ENCODE measurements around the gene KIAA1958. TPM values are rescaled to one million over a fixed set of nuclear protein-coding genes. Genes with fewer than 3 reads are reported as not detected.

Gene KIAA1958
- total and polyA plus RNA-seq, 5 donors = 0.66 to 4.4 (median 3.1) TPM

- intact Hi-C loops (cut with DNase I) = no loop called here
Measured at GRCh38 chr9:112556497-112557442, 70.1 kb downstream of the KIAA1958 start.

GRCh38 chr9:112558476-112558875 is 71.8 kb downstream of the KIAA1958 start:
- 54% methylated on average over 1 of the region's 1 CpG for WGBS
- ATAC-seq (no peak), DNase-seq (no peak)
- Histone ChIP-seq H3K4me1 (ENCODE audit: control insufficient read depth, insufficient read depth, low read length) (no peaks in the 10 kb centered on the region), H3K4me3 (ENCODE audit: low read length) (no peak overlapping the region), H3K27me3 (ENCODE audit: control insufficient read depth, insufficient read depth) (no peaks in the 10 kb centered on the region), H3K27ac (ENCODE audit: low read length) (no peak overlapping the region), H3K9me3 (ENCODE audit: control insufficient read depth, low read length) (no peaks in the 10 kb centered on the region)
- intact Hi-C loops (cut with DNase I) = no loop called here

More at GRCh38 chr9:112556497-112557442, 70.1 kb downstream of the KIAA1958 start:
- WGBS = 86% methylated on average over 6 of the region's 6 CpGs
- DNase-seq (no peak), ATAC-seq (no peak)
- Histone ChIP-seq H3K9me3 (ENCODE audit: control insufficient read depth, low read length) (no peaks in the 10 kb centered on the region), H3K27ac (ENCODE audit: low read length) (no peak overlapping the region), H3K4me1 (ENCODE audit: control insufficient read depth, insufficient read depth, low read length) (no peaks in the 10 kb centered on the region), H3K27me3 (ENCODE audit: control insufficient read depth, insufficient read depth) (no peaks in the 10 kb centered on the region), H3K4me3 (ENCODE audit: low read length) (no peak overlapping the region)

- Histone ChIP-seq H3K27me3 (ENCODE audit: control insufficient read depth, insufficient read depth) (no peaks in the 10 kb centered on the region), H3K27ac (ENCODE audit: low read length) (no peak overlapping the region), H3K9me3 (ENCODE audit: control insufficient read depth, low read length) (no peaks in the 10 kb centered on the region), H3K4me1 (ENCODE audit: control insufficient read depth, insufficient read depth, low read length) (no peaks in the 10 kb centered on the region), H3K4me3 (ENCODE audit: low read length) (no peak overlapping the region)
- ATAC-seq (no peak), DNase-seq (no peak)
- 79% methylated on average over 2 of the region's 2 CpGs for WGBS
- intact Hi-C loops (cut with DNase I) = no loop called here
Measured at GRCh38 chr9:112558978-112559377, 72.4 kb downstream of the KIAA1958 start.

GRCh38 chr9:112559629-112560413 is 73.2 kb downstream of the KIAA1958 start:
- no peaks in the 10 kb centered on the region for H3K4me1 ChIP-seq (ENCODE audit: control insufficient read depth, insufficient read depth, low read length)
- H3K4me3 ChIP-seq (ENCODE audit: low read length) = no peak overlapping the region
- no peaks in the 10 kb centered on the region for H3K9me3 ChIP-seq (ENCODE audit: control insufficient read depth, low read length)
- intact Hi-C loops (cut with DNase I) = no loop called here
- 83% methylated on average over 5 of the region's 5 CpGs for WGBS
- no peaks in the 10 kb centered on the region for H3K27me3 ChIP-seq (ENCODE audit: control insufficient read depth, insufficient read depth)
- DNase-seq (no peak), ATAC-seq (no peak)
- no peak overlapping the region for H3K27ac ChIP-seq (ENCODE audit: low read length)

- no peak for ATAC-seq
- Histone ChIP-seq H3K27me3 (ENCODE audit: control insufficient read depth, insufficient read depth) (no peaks in the 10 kb centered on the region), H3K9me3 (ENCODE audit: control insufficient read depth, low read length) (no peaks in the 10 kb centered on the region), H3K4me1 (ENCODE audit: control insufficient read depth, insufficient read depth, low read length) (no peaks in the 10 kb centered on the region), H3K27ac (ENCODE audit: low read length) (no peak overlapping the region), H3K4me3 (ENCODE audit: low read length) (no peak overlapping the region)
- intact Hi-C loops (cut with DNase I) = no loop called here
- WGBS = 77% methylated on average over 4 of the region's 4 CpGs
- DNase-seq = no peak
Measured at GRCh38 chr9:112562235-112562958, 75.8 kb downstream of the KIAA1958 start.

GRCh38 chr9:112569186-112569585 is 82.6 kb downstream of the KIAA1958 start:
- 43% methylated on average over 2 of the region's 2 CpGs for WGBS
- Histone ChIP-seq H3K4me3 (ENCODE audit: low read length) (no peak overlapping the region), H3K9me3 (ENCODE audit: control insufficient read depth, low read length) (no peaks in the 10 kb centered on the region), H3K4me1 (ENCODE audit: control insufficient read depth, insufficient read depth, low read length) (no peaks in the 10 kb centered on the region), H3K27me3 (ENCODE audit: control insufficient read depth, insufficient read depth) (no peaks in the 10 kb centered on the region), H3K27ac (ENCODE audit: low read length) (no peak overlapping the region)
- ATAC-seq = no peak
- intact Hi-C loops (cut with DNase I) = no loop called here
- no peak for DNase-seq

GRCh38 chr9:112570671-112571167 is 84.1 kb downstream of the KIAA1958 start:
- no peak overlapping the region for H3K27ac ChIP-seq (ENCODE audit: low read length)
- H3K9me3 ChIP-seq (ENCODE audit: control insufficient read depth, low read length) = no peaks in the 10 kb centered on the region
- intact Hi-C loops (cut with DNase I) = no loop called here
- H3K4me1 ChIP-seq (ENCODE audit: control insufficient read depth, insufficient read depth, low read length) = no peaks in the 10 kb centered on the region
- 63% methylated on average over 6 of the region's 6 CpGs for WGBS
- ATAC-seq (peak; percentile 29 to 68), DNase-seq (peak; percentile 45 to 67 (median 62))
- no peaks in the 10 kb centered on the region for H3K27me3 ChIP-seq (ENCODE audit: control insufficient read depth, insufficient read depth)
- H3K4me3 ChIP-seq (ENCODE audit: low read length) = no peak overlapping the region

- H3K27me3 ChIP-seq (ENCODE audit: control insufficient read depth, insufficient read depth) = no peaks in the 10 kb centered on the region
- no peak overlapping the region for H3K4me3 ChIP-seq (ENCODE audit: low read length)
- ATAC-seq (no peak), DNase-seq (no peak)
- H3K9me3 ChIP-seq (ENCODE audit: control insufficient read depth, low read length) = no peaks in the 10 kb centered on the region
- intact Hi-C loops (cut with DNase I) = no loop called here
- H3K4me1 ChIP-seq (ENCODE audit: control insufficient read depth, insufficient read depth, low read length) = no peaks in the 10 kb centered on the region
- no peak overlapping the region for H3K27ac ChIP-seq (ENCODE audit: low read length)
- 91% methylated on average over 9 of the region's 9 CpGs for WGBS
Measured at GRCh38 chr9:112571624-112572355, 85.2 kb downstream of the KIAA1958 start.

GRCh38 chr9:112572416-112572815 is 85.8 kb downstream of the KIAA1958 start:
- no peaks in the 10 kb centered on the region for H3K9me3 ChIP-seq (ENCODE audit: control insufficient read depth, low read length)
- intact Hi-C loops (cut with DNase I) = no loop called here
- WGBS = 65% methylated on average over 3 of the region's 3 CpGs
- DNase-seq (no peak), ATAC-seq (no peak)
- no peaks in the 10 kb centered on the region for H3K27me3 ChIP-seq (ENCODE audit: control insufficient read depth, insufficient read depth)
- no peak overlapping the region for H3K4me3 ChIP-seq (ENCODE audit: low read length)
- no peak overlapping the region for H3K27ac ChIP-seq (ENCODE audit: low read length)
- H3K4me1 ChIP-seq (ENCODE audit: control insufficient read depth, insufficient read depth, low read length) = no peaks in the 10 kb centered on the region

- 45% methylated on average over 1 of the region's 1 CpG for WGBS
- no peak overlapping the region for H3K27ac ChIP-seq (ENCODE audit: low read length)
- ATAC-seq (no peak), DNase-seq (no peak)
- H3K27me3 ChIP-seq (ENCODE audit: control insufficient read depth, insufficient read depth) = no peaks in the 10 kb centered on the region
- H3K9me3 ChIP-seq (ENCODE audit: control insufficient read depth, low read length) = no peaks in the 10 kb centered on the region
- H3K4me3 ChIP-seq (ENCODE audit: low read length) = no peak overlapping the region
- intact Hi-C loops (cut with DNase I) = no loop called here
- H3K4me1 ChIP-seq (ENCODE audit: control insufficient read depth, insufficient read depth, low read length) = no peaks in the 10 kb centered on the region
Measured at GRCh38 chr9:112574008-112574407, 87.4 kb downstream of the KIAA1958 start.

Data from right cardiac atrium (tissue), 5 donors.